ENCODE data around the gene CTIF. TPM values are rescaled to one million over a fixed set of nuclear protein-coding genes. Genes with fewer than 3 reads are reported as not detected.

Gene CTIF
- total RNA-seq, 1 donor from 2014 or later = 26.4 TPM

DNA sequence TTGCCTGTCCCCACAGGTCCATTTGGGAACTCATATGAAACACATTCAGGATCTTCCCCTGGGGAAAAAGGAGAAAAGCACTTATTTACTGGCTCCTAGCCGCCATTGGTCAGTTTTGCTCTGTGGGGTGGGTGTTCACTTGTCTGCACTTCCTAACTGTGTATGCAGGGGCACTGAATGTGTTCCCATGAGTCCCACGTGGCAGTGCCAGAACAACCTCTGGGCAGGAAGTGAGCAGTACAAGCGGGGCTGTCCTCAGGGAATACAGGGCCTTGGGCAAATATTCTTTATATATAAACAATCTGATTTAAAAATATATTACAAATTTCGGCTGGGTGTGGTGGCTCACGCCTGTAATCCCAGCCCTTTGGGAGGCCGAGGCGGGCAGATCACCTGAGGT, 21.8 kb upstream of the CTIF start:
- peaks cover under 1% of the 10 kb centered on the region for H3K27me3 Mint-ChIP-seq
- H3K27ac Mint-ChIP-seq = peak overlapping the region; percentile 33
- TF ChIP-seq, protein P1, sequence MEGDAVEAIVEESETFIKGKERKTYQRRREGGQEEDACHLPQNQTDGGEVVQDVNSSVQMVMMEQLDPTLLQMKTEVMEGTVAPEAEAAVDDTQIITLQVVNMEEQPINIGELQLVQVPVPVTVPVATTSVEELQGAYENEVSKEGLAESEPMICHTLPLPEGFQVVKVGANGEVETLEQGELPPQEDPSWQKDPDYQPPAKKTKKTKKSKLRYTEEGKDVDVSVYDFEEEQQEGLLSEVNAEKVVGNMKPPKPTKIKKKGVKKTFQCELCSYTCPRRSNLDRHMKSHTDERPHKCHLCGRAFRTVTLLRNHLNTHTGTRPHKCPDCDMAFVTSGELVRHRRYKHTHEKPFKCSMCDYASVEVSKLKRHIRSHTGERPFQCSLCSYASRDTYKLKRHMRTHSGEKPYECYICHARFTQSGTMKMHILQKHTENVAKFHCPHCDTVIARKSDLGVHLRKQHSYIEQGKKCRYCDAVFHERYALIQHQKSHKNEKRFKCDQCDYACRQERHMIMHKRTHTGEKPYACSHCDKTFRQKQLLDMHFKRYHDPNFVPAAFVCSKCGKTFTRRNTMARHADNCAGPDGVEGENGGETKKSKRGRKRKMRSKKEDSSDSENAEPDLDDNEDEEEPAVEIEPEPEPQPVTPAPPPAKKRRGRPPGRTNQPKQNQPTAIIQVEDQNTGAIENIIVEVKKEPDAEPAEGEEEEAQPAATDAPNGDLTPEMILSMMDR (IDR thresholded peaks at IDR 0.05; ENCODE audit: unreplicated experiment) = no peak
- no peaks in the 10 kb centered on the region for H3K36me3 Mint-ChIP-seq (ENCODE audit: insufficient read depth)
- no peak overlapping the region for H3K4me3 Mint-ChIP-seq (ENCODE audit: low read depth)
- no peaks in the 10 kb centered on the region for H3K9me3 Mint-ChIP-seq (ENCODE audit: low read depth)
- no peak for DNase-seq (ENCODE audit: low spot score, unreplicated experiment)
- peaks cover 7% of the 10 kb centered on the region for H3K4me1 Mint-ChIP-seq (ENCODE audit: low read depth)

DNA sequence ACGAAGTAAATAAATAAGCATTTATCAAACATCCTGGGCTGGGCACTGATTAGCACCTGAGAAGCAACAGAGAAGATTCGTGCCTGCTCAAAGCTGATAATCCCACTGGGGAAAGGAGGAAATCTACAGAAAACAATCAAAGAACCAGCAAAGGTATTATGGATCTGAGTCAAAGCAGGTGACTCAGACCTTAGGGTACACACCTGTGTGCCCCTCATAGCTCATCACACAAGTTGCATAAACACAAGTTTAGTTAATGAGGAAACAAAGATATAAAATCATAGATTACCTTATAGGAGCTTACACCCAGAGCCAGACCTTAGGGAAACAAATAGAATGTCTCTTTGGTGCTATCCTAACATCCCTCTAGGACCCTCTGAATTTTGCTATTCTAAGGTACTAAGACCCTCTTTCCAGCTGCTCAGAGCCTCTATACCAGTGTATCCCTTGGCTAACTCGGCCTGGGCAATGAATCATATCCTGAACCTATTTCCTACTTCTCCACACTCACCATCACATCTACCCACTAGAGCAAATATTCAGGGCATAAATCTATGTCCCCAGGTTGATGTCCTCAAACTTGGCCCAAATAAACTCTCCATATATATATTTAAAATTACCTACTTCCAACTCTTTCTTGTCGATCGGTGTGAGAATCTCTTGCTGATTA, 19.3 kb upstream of the CTIF start:
- Mint-ChIP-seq H3K4me1 (ENCODE audit: low read depth) (peaks cover 5% of the 10 kb centered on the region), H3K9me3 (ENCODE audit: low read depth) (no peaks in the 10 kb centered on the region), H3K27me3 (peaks cover 6% of the 10 kb centered on the region), H3K27ac (no peak overlapping the region), H3K4me3 (ENCODE audit: low read depth) (no peak overlapping the region), H3K36me3 (ENCODE audit: insufficient read depth) (no peaks in the 10 kb centered on the region)
- no peak for DNase-seq (ENCODE audit: low spot score, unreplicated experiment)
- TF ChIP-seq, protein P1 (IDR thresholded peaks at IDR 0.05; ENCODE audit: unreplicated experiment) = no peak

DNA sequence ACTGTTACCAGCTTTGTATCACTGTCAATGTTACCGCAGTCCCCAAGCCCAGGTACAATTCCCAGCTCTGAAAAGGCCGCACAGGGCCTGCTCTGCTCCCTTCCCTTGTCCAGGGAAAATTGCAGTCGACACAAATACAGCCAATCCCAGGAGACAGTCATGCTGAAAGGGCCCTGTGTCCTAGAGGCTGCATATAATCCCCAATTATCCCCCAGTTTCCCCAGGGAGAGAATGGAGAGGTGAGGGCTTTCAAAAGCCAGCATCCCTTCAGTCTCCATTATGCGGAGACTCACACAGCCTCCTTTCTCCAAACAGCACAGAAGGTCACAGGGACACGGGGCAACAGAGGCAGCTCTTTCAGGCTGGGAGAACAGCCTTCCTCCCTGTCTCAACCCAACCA, 17.1 kb upstream of the CTIF start:
- H3K4me1 Mint-ChIP-seq (ENCODE audit: low read depth) = peaks cover 2% of the 10 kb centered on the region
- DNase-seq (ENCODE audit: low spot score, unreplicated experiment) = no peak
- TF ChIP-seq, protein P1 (IDR thresholded peaks at IDR 0.05; ENCODE audit: unreplicated experiment) = no peak
- no peaks in the 10 kb centered on the region for H3K36me3 Mint-ChIP-seq (ENCODE audit: insufficient read depth)
- H3K4me3 Mint-ChIP-seq (ENCODE audit: low read depth) = no peak overlapping the region
- no peaks in the 10 kb centered on the region for H3K9me3 Mint-ChIP-seq (ENCODE audit: low read depth)
- H3K27me3 Mint-ChIP-seq = peaks cover 13% of the 10 kb centered on the region
- H3K27ac Mint-ChIP-seq = no peak overlapping the region

DNA sequence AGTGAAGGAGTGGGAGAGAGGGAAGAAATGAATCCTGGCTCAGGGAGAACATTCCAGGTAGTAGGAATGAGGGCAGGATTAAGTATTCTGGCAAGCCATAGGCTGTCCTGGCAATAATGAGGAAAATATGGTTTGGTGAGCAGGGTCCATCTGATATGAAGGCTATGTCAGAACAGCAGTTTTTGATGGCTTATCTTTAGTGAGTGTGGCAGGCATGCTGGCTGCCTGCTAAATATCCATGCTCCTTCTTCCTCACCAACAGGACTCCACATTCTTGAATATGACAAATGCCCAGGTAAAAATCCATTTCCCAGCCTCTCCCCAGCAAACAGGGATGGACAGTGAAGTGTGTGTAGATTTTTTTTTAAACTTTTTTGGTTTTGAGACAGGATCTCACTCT, 13.2 kb upstream of the CTIF start:
- TF ChIP-seq, protein P1 (IDR thresholded peaks at IDR 0.05; ENCODE audit: unreplicated experiment) = no peak
- Mint-ChIP-seq H3K27me3 (peaks cover 19% of the 10 kb centered on the region), H3K4me1 (ENCODE audit: low read depth) (no peaks in the 10 kb centered on the region), H3K4me3 (ENCODE audit: low read depth) (no peak overlapping the region), H3K36me3 (ENCODE audit: insufficient read depth) (no peaks in the 10 kb centered on the region), H3K27ac (no peak overlapping the region), H3K9me3 (ENCODE audit: low read depth) (no peaks in the 10 kb centered on the region)
- DNase-seq (ENCODE audit: low spot score, unreplicated experiment) = no peak

DNA sequence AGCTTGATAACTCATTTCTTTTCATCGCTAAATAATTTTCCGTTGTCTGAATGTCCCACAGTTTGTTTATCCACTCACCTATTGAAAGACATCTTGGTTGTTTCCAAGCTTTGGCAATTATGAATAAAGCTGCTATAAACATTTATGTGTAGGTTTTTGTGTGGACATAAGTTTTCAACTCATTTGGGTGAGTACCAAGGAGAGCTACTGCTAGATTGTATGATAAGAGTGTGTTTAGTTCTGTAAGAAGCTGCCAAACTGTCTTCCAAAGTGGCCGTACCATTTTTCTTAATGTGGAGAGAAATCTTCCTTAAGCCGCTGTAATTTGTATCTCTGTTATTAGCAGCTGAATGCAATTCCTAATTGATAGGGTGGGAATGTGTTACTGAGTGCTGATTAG, 11.4 kb upstream of the CTIF start:
- Mint-ChIP-seq H3K27ac (no peak overlapping the region), H3K36me3 (ENCODE audit: insufficient read depth) (no peaks in the 10 kb centered on the region), H3K27me3 (peaks cover 15% of the 10 kb centered on the region), H3K4me1 (ENCODE audit: low read depth) (no peaks in the 10 kb centered on the region), H3K4me3 (ENCODE audit: low read depth) (no peak overlapping the region), H3K9me3 (ENCODE audit: low read depth) (no peaks in the 10 kb centered on the region)
- no peak for DNase-seq (ENCODE audit: low spot score, unreplicated experiment)
- TF ChIP-seq, protein P1 (IDR thresholded peaks at IDR 0.05; ENCODE audit: unreplicated experiment) = no peak
